ENCODE measurements around the gene SRCAP. TPM values are rescaled to one million over a fixed set of nuclear protein-coding genes. Genes with fewer than 3 reads are reported as not detected.

SRCAP gene
- total RNA-seq, 2 experiments from 2014 or later = 59.5 to 60.1 TPM

DNA sequence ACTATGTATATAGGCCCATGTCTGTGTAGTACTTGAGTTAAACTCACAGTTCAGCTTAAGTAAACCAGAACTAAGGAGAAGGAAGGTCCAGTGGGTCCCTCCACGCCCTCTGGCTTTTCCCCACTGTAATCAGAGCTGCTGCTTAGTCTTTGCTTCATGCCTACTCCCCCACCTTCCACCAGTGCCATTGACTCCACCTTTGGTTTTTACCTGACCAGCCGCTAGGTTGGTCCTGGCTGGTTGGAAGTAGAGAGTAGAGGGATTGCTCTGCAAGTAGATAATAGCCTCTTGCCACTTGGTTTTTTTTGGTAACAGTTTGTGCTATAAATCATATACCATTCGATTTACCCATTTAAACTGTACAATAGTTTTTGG, 26.4 kb downstream of the SRCAP start:
- H3K36me3 Mint-ChIP-seq (ENCODE audit: low read depth) = peaks cover 93% of the 10 kb centered on the region
- peak overlapping the region; percentile 18 for H3K27ac Mint-ChIP-seq
- Histone ChIP-seq H3K4me1 (ENCODE audit: insufficient read depth, low read length) (peaks cover 4% of the 10 kb centered on the region), H3K9me3 (ENCODE audit: control insufficient read depth in 1 of 2, insufficient read depth in 1 of 2, low read length in 2 of 2) (no peaks in the 10 kb centered on the region), H3K27ac (ENCODE audit: low read depth in 1 of 2, low read length in 2 of 2) (no peak overlapping the region), H3K36me3 (ENCODE audit: insufficient read depth, low read length) (peaks cover 75% of the 10 kb centered on the region), H3K4me3 (ENCODE audit: low read length) (no peak overlapping the region), H3K27me3 (ENCODE audit: control insufficient read depth in 1 of 2, insufficient read depth in 2 of 2, low read length in 2 of 2) (no peaks in the 10 kb centered on the region)
- intact Hi-C loops (cut with DNase I, micrococcal nuclease) = no loop called here
- ChIA-PET CTCF (no interaction called here), POLR2A (no interaction called here)
- DNase-seq (no peak), ATAC-seq (ENCODE audit: poor library complexity) (no peak)
- H3K9me3 Mint-ChIP-seq = no peaks in the 10 kb centered on the region
- no peak overlapping the region for H3K4me3 Mint-ChIP-seq
- H3K27me3 Mint-ChIP-seq = no peaks in the 10 kb centered on the region
- peaks cover 5% of the 10 kb centered on the region for H3K4me1 Mint-ChIP-seq (ENCODE audit: low read depth)
- TF ChIP-seq, protein P1, sequence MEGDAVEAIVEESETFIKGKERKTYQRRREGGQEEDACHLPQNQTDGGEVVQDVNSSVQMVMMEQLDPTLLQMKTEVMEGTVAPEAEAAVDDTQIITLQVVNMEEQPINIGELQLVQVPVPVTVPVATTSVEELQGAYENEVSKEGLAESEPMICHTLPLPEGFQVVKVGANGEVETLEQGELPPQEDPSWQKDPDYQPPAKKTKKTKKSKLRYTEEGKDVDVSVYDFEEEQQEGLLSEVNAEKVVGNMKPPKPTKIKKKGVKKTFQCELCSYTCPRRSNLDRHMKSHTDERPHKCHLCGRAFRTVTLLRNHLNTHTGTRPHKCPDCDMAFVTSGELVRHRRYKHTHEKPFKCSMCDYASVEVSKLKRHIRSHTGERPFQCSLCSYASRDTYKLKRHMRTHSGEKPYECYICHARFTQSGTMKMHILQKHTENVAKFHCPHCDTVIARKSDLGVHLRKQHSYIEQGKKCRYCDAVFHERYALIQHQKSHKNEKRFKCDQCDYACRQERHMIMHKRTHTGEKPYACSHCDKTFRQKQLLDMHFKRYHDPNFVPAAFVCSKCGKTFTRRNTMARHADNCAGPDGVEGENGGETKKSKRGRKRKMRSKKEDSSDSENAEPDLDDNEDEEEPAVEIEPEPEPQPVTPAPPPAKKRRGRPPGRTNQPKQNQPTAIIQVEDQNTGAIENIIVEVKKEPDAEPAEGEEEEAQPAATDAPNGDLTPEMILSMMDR (IDR thresholded peaks at IDR 0.05) = no peak

DNA sequence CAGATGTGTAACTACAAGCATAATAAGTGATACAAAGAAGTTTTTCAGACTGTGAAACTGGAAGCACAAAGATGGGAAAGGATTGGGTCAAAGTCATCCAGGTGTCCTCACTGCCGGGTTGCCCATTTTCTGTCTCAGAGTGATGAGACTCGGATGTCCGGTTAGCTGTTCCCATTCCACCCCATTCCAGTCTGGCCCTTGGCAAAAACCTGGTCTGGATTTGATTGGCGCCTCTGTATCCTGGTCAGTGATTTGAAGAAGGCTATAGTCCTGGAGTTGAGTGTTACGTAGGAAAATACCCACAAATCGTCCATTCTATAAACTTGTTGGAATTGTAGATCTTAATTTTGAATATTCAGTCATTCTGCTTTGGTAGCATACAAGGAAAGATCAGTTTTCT, 29.4 kb downstream of the SRCAP start:
- no peaks in the 10 kb centered on the region for H3K27me3 Mint-ChIP-seq
- intact Hi-C loops (cut with DNase I, micrococcal nuclease) = no loop called here
- Histone ChIP-seq H3K27ac (ENCODE audit: low read depth in 1 of 2, low read length in 2 of 2) (no peak overlapping the region), H3K27me3 (ENCODE audit: control insufficient read depth in 1 of 2, insufficient read depth in 2 of 2, low read length in 2 of 2) (no peaks in the 10 kb centered on the region), H3K4me3 (ENCODE audit: low read length) (no peak overlapping the region), H3K9me3 (ENCODE audit: control insufficient read depth in 1 of 2, insufficient read depth in 1 of 2, low read length in 2 of 2) (no peaks in the 10 kb centered on the region), H3K4me1 (ENCODE audit: insufficient read depth, low read length) (peaks cover 4% of the 10 kb centered on the region), H3K36me3 (ENCODE audit: insufficient read depth, low read length) (peaks cover 67% of the 10 kb centered on the region)
- peaks cover 89% of the 10 kb centered on the region for H3K36me3 Mint-ChIP-seq (ENCODE audit: low read depth)
- CTCF ChIA-PET = no interaction called here
- H3K4me3 Mint-ChIP-seq = no peak overlapping the region
- TF ChIP-seq, protein P1 (IDR thresholded peaks at IDR 0.05) = no peak
- DNase-seq (no peak), ATAC-seq (ENCODE audit: poor library complexity) (no peak)
- peak overlapping the region; percentile 2 for H3K27ac Mint-ChIP-seq
- H3K9me3 Mint-ChIP-seq = no peaks in the 10 kb centered on the region
- POLR2A ChIA-PET = no interaction called here
- peaks cover 4% of the 10 kb centered on the region for H3K4me1 Mint-ChIP-seq (ENCODE audit: low read depth)

DNA sequence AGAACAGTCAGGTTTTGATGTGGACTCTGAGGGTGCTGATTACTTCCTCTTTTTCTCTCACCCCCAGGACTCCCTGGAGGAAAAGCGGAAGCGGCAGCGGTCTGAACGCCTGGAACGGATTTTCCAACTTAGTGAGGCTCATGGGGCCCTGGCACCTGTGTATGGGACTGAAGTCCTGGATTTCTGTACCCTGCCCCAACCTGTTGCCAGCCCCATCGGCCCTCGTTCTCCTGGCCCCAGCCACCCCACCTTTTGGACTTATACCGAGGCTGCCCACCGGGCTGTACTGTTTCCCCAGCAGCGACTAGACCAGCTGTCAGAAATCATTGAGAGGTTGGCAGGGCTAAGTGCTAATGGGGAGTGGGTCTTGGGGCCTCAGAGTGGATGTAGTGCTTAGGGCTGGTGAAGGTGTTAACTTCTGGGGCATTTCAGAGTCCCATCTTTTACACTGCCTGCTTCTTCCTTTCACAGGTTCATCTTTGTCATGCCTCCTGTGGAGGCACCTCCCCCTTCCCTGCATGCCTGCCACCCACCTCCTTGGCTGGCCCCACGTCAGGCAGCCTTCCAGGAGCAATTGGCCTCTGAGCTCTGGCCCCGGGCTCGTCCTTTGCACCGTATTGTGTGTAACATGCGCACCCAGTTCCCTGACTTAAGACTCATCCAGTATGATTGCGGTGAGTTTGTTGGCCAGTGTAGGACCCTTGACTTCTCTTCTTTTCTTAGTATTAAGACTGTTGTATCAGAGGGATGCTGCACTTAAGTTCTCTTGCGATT, 30.1 kb downstream of the SRCAP start:
- no peaks in the 10 kb centered on the region for H3K4me1 Mint-ChIP-seq (ENCODE audit: low read depth)
- peaks cover 67% of the 10 kb centered on the region for H3K36me3 ChIP-seq (ENCODE audit: insufficient read depth, low read length)
- ATAC-seq (ENCODE audit: poor library complexity) (no peak), DNase-seq (peak in 1 of 14 experiments; percentile 34)
- peaks cover 4% of the 10 kb centered on the region for H3K4me1 ChIP-seq (ENCODE audit: insufficient read depth, low read length)
- H3K9me3 Mint-ChIP-seq = no peaks in the 10 kb centered on the region
- TF ChIP-seq, protein P1 (IDR thresholded peaks at IDR 0.05) = no peak
- H3K9me3 ChIP-seq (ENCODE audit: control insufficient read depth in 1 of 2, insufficient read depth in 1 of 2, low read length in 2 of 2) = no peaks in the 10 kb centered on the region
- intact Hi-C loops (cut with DNase I, micrococcal nuclease) = no loop called here
- no peak overlapping the region for H3K27ac Mint-ChIP-seq
- no peak overlapping the region for H3K4me3 ChIP-seq (ENCODE audit: low read length)
- ChIA-PET CTCF (no interaction called here), POLR2A (no interaction called here)
- no peak overlapping the region for H3K27ac ChIP-seq (ENCODE audit: low read depth in 1 of 2, low read length in 2 of 2)
- no peak overlapping the region for H3K4me3 Mint-ChIP-seq
- H3K27me3 ChIP-seq (ENCODE audit: control insufficient read depth in 1 of 2, insufficient read depth in 2 of 2, low read length in 2 of 2) = no peaks in the 10 kb centered on the region
- H3K36me3 Mint-ChIP-seq (ENCODE audit: low read depth) = peaks cover 89% of the 10 kb centered on the region
- H3K27me3 Mint-ChIP-seq = no peaks in the 10 kb centered on the region

Measured in CD4-positive, alpha-beta T cell (primary cell).